Measurements from ENCODE around the gene C1orf232. TPM values are rescaled to one million over a fixed set of nuclear protein-coding genes. Genes with fewer than 3 reads are reported as not detected.

Gene C1orf232
- total RNA-seq, 4 donors from 2014 or later: not detected

GRCh38 chr1:26160527-26161414 lies 8.0 kb downstream of the C1orf232 start:
- 62% methylated on average over 10 of the region's 18 CpGs for WGBS
- H3K27me3 ChIP-seq: peaks cover 0 to 30% (median 4%) of the 10 kb centered on the region in 4 donors
- H3K27ac ChIP-seq (replicated peaks in 1 of 4): peak overlapping the region; percentile 58 to 71 (median 67)
- no peak for DNase-seq (ENCODE audit: extremely low spot score)
- peaks cover 29 to 61% (median 33%) of the 10 kb centered on the region in 4 donors for H3K4me1 ChIP-seq
- no peaks in the 10 kb centered on the region for H3K36me3 ChIP-seq
- TF ChIP-seq POLR2AphosphoS5 (IDR thresholded peaks at IDR 0.05) (no peak), POLR2A (IDR thresholded peaks at IDR 0.05; ENCODE audit: low read depth) (no peak), EP300 (IDR thresholded peaks at IDR 0.05) (no peak)
- TF ChIP-seq, protein P1, sequence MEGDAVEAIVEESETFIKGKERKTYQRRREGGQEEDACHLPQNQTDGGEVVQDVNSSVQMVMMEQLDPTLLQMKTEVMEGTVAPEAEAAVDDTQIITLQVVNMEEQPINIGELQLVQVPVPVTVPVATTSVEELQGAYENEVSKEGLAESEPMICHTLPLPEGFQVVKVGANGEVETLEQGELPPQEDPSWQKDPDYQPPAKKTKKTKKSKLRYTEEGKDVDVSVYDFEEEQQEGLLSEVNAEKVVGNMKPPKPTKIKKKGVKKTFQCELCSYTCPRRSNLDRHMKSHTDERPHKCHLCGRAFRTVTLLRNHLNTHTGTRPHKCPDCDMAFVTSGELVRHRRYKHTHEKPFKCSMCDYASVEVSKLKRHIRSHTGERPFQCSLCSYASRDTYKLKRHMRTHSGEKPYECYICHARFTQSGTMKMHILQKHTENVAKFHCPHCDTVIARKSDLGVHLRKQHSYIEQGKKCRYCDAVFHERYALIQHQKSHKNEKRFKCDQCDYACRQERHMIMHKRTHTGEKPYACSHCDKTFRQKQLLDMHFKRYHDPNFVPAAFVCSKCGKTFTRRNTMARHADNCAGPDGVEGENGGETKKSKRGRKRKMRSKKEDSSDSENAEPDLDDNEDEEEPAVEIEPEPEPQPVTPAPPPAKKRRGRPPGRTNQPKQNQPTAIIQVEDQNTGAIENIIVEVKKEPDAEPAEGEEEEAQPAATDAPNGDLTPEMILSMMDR (IDR thresholded peaks at IDR 0.05): no peak
- H3K4me3 ChIP-seq: peak overlapping the region; percentile 54 to 66 (median 63)
- no peaks in the 10 kb centered on the region for H3K9me3 ChIP-seq
- intact Hi-C loops (cut with DNase I): loop anchor here (5.0 kb wide), 2 partner anchors 53 to 123 kb away; no protein-coding TSS in a partner anchor

DNA sequence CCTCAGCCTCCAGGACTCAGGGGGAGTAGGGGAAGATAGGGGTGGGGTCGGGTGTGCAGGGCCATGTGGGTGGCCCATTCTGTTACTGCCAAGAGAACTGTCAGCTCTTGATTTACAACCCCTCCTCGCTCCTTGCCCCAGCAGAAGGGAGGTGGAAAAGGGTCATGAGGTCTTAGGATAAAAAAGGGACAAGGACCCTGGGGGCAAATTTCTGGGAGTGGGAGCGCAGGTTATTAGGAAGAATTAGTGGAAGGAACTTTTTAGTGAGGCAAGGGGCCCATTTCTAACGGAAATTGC lies 9.1 kb downstream of the C1orf232 start:
- intact Hi-C loops (cut with DNase I): loop anchor here (5.0 kb wide), 2 partner anchors 52 to 122 kb away; no protein-coding TSS in a partner anchor
- 74% methylated on average over 4 of the region's 4 CpGs for WGBS
- peaks cover 0 to 41% (median 4%) of the 10 kb centered on the region in 4 donors for H3K27me3 ChIP-seq

DNA sequence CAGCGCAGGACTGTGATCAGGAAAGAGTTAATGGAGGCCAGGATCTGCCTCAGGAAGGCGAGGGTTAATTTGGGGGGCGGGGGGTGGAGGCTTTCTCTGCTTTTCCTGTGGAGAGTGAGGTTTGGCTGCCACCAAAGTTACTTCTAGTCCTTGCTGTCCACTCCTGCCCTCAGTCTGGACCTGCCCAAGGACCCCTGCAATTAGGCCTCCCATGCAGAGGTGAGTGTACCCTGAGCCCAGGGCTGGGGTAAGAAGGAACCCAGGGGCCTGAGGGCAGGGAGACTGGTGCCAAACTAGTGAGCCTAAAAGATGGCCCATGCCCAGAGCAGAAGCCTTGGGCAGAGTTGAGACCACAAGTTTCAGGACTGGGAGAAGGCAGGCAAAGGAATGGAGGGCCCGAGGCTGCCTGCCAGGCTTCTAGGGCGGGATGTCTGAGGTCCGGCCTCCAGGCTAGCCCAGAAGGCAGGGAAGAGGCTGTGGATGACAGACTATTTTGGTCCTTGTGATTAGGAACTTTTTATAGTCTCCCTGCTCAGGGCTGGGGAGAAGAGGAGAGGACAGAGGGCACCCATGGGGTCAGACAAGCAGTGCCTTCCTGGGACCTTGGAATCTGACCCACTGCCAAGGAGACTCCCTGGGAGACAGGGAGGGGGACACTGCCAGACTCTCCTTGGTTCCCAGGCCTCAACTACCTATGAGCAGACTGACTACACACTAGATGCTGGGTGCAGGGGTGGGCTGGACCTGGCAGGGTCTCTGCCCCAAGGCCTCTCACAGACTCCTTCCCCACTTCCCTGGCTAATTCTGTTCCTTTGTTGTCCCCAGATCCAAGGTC lies 9.6 kb downstream of the C1orf232 start, which contains the start of gene FAM110D:
Gene FAM110D, plus strand, starts transcription at position 172 of the 835 bp plus-strand sequence. CDS start 2,213 bp downstream, outside the sequence.
- H3K4me1 ChIP-seq: peaks cover 23 to 54% (median 26%) of the 10 kb centered on the region in 4 donors
- peak within 1 kb of the TSS in 3 of 4 donors; percentile 41 to 76 (median 61) for H3K27ac ChIP-seq (replicated peaks in 1 of 4)
- no peak for DNase-seq (ENCODE audit: extremely low spot score)
- peaks cover 0 to 46% (median 4%) of the 10 kb centered on the region in 4 donors for H3K27me3 ChIP-seq
- H3K4me3 ChIP-seq: peak within 1 kb of the TSS; percentile 54 to 66 (median 63)
- TF ChIP-seq EP300 (IDR thresholded peaks at IDR 0.05) (no peak), POLR2AphosphoS5 (IDR thresholded peaks at IDR 0.05) (peak; percentile 20 to 67), POLR2A (IDR thresholded peaks at IDR 0.05; ENCODE audit: low read depth) (no peak)
- TF ChIP-seq, protein P1 (IDR thresholded peaks at IDR 0.05): no peak
- 51% methylated on average over 4 of the region's 6 CpGs for WGBS
- no peaks in the 10 kb centered on the region for H3K36me3 ChIP-seq
- no peaks in the 10 kb centered on the region for H3K9me3 ChIP-seq
- intact Hi-C loops (cut with DNase I): no loop called here

More for the DNA sequence above, 9.1 kb downstream of the C1orf232 start:
- Histone ChIP-seq H3K36me3 (no peaks in the 10 kb centered on the region), H3K4me1 (peaks cover 27 to 58% (median 32%) of the 10 kb centered on the region in 4 donors), H3K9me3 (no peaks in the 10 kb centered on the region), H3K4me3 (peak overlapping the region; percentile 54 to 66 (median 63)), H3K27ac (replicated peaks in 1 of 4) (peak overlapping the region in 3 of 4 donors; percentile 41 to 71 (median 61))
- no peak for DNase-seq (ENCODE audit: extremely low spot score)
- TF ChIP-seq POLR2A (IDR thresholded peaks at IDR 0.05; ENCODE audit: low read depth) (no peak), EP300 (IDR thresholded peaks at IDR 0.05) (no peak), POLR2AphosphoS5 (IDR thresholded peaks at IDR 0.05) (no peak)
- TF ChIP-seq, protein P1 (IDR thresholded peaks at IDR 0.05): no peak

GRCh38 chr1:26158271-26158907 lies 10.4 kb downstream of the C1orf232 start:
- Histone ChIP-seq H3K27ac (replicated peaks in 1 of 4) (peak overlapping the region in 3 of 4 donors; percentile 41 to 76 (median 57)), H3K4me3 (peak overlapping the region; percentile 54 to 66 (median 63)), H3K4me1 (peaks cover 17 to 49% (median 20%) of the 10 kb centered on the region in 4 donors), H3K27me3 (peaks cover 0 to 46% (median 2%) of the 10 kb centered on the region in 4 donors), H3K9me3 (no peaks in the 10 kb centered on the region), H3K36me3 (no peaks in the 10 kb centered on the region)
- intact Hi-C loops (cut with DNase I): no loop called here
- 92% methylated on average over 2 of the region's 5 CpGs for WGBS
- no peak for DNase-seq (ENCODE audit: extremely low spot score)
- no peak for TF ChIP-seq POLR2AphosphoS5 (IDR thresholded peaks at IDR 0.05)
- no peak for TF ChIP-seq EP300 (IDR thresholded peaks at IDR 0.05)
- no peak for TF ChIP-seq POLR2A (IDR thresholded peaks at IDR 0.05; ENCODE audit: low read depth)
- TF ChIP-seq, protein P1 (IDR thresholded peaks at IDR 0.05): no peak

Data from esophagus muscularis mucosa (tissue), 4 donors.